Measurements from ENCODE around the gene WDR33.

DNA sequence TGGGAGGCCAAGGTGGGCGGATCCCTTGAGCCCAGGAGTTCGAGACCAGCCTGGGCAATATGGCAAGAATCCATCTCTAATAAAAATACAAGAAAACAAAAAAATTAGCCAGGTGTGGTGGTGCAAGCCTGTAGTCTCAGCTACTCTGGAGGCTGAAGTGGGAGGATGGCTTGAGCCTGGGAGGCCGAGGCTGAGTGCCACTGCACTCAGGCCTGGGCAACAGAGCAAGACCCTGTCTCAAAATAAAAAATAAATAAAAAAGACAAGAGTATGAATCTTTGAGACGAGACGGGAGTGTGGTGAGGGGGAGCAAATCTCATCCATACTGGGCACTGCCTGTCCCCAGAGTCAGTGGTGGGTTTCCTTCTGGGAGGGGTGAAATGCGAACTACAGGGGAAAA, 152.8 kb downstream of the WDR33 start:
- TF ChIP-seq, protein P1, sequence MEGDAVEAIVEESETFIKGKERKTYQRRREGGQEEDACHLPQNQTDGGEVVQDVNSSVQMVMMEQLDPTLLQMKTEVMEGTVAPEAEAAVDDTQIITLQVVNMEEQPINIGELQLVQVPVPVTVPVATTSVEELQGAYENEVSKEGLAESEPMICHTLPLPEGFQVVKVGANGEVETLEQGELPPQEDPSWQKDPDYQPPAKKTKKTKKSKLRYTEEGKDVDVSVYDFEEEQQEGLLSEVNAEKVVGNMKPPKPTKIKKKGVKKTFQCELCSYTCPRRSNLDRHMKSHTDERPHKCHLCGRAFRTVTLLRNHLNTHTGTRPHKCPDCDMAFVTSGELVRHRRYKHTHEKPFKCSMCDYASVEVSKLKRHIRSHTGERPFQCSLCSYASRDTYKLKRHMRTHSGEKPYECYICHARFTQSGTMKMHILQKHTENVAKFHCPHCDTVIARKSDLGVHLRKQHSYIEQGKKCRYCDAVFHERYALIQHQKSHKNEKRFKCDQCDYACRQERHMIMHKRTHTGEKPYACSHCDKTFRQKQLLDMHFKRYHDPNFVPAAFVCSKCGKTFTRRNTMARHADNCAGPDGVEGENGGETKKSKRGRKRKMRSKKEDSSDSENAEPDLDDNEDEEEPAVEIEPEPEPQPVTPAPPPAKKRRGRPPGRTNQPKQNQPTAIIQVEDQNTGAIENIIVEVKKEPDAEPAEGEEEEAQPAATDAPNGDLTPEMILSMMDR (IDR thresholded peaks at IDR 0.05; ENCODE audit: extremely low read depth in 1 of 2, insufficient read depth in 1 of 2, low read depth in 1 of 2, low read length in 2 of 2): no peak
- TF ChIP-seq POLR2A (IDR thresholded peaks at IDR 0.05; ENCODE audit: low read depth, low read length): no peak

Measured in endothelial cell of umbilical vein (primary cell).